HepG2 (cell line): ENCODE results near the gene ALS2CL. TPM values are rescaled to one million over a fixed set of nuclear protein-coding genes. Genes with fewer than 3 reads are reported as not detected.

Source experiments
- ATAC-seq: fragments of 200-7000 bp; cut with Tn5 transposase; 3 replicates; pipeline ENCODE4 v1.9.1; 2020; ENCODE audit warnings: mild to moderate bottlenecking, moderate library complexity
- BruUV-seq: library from RNA; stranded (reverse); fragments of 400-500 nt; replicated peaks from 2 replicates; lab custom pipeline; 2021; lab: Mats Ljungman, UMichigan
- CTCF ChIA-PET: fragments of 300-600 bp; formaldehyde crosslinking; extraction: SDS; loops from one replicate; lab custom pipeline; 2021; ENCODE audit warnings: low total read pairs, inconsistent platforms, low intra/inter-chr PET ratio; lab: Yijun Ruan, JAX
- POLR2A ChIA-PET: fragments of 350-600 bp; sonication (Branson Sonifier 250); formaldehyde crosslinking; loops from one replicate; lab custom pipeline; 2020; ENCODE audit warnings: antibody characterized with exemption, inconsistent platforms; lab: Yijun Ruan, JAX
- DNase-seq: peaks from one replicate; pipeline ENCODE4 v3.0.0-alpha.2; 2015; ENCODE audit warnings: low spot score
- FAIRE-seq: peaks from 3 replicates; lab custom pipeline; 2011; peaks lifted over from hg19 to GRCh38; lab: Jason Lieb, UNC
- H2AFZ ChIP-seq: one replicate; pipeline ENCODE4 v1.6.1; 2011; ENCODE audit warnings: low read length, inconsistent platforms
- H3K27ac ChIP-seq: fragments of 300-600 bp; 3 replicates; pipeline ENCODE4 v1.8.0; 2011; ENCODE audit warnings: mixed run types, mild to moderate bottlenecking, mixed read lengths, low read length, inconsistent platforms; ENCODE audit not compliant: insufficient read depth; ENCODE audit errors: extremely low read length
- H3K27me3 ChIP-seq, 2 experiments: fragments of 200-600 bp in 1 of 2; 2 replicates in 1 of 2; 3 replicates in 1 of 2; pipeline versions ENCODE4 v1.6.0 to v1.8.0; 2011; ENCODE audit warnings: low read length in 2 of 2, mild to moderate bottlenecking in 2 of 2, moderate library complexity in 2 of 2, inconsistent platforms in 1 of 2; ENCODE audit not compliant: insufficient read depth in 2 of 2, control insufficient read depth in 1 of 2
- H3K36me3 ChIP-seq, 2 experiments: fragments of 200-600 bp in 1 of 2; replicated peaks in 1 of 2; 2 replicates in 1 of 2; 3 replicates in 1 of 2; pipeline versions ENCODE4 v1.5.1 to v1.8.0; 2011; ENCODE audit warnings: low read length in 2 of 2, inconsistent platforms in 1 of 2; ENCODE audit not compliant: insufficient read depth in 2 of 2, control insufficient read depth in 1 of 2
- H3K4me1 ChIP-seq: 2 replicates; pipeline ENCODE4 v1.5.1; 2012; ENCODE audit warnings: low read length, inconsistent platforms; ENCODE audit not compliant: insufficient read depth
- H3K4me2 ChIP-seq: 2 replicates; pipeline ENCODE4 v1.6.0; 2011; ENCODE audit warnings: low read depth, low read length, inconsistent platforms
- H3K4me3 ChIP-seq, 3 experiments: fragments of 200-600 bp in 1 of 3; sonication (generic), shearing (Covaris generic) in 1 of 3; replicated peaks in 1 of 3; 2 replicates each; pipeline ENCODE4 v1.5.1; 2011 to 2016; ENCODE audit warnings: low read length in 3 of 3, inconsistent platforms in 2 of 3, low read depth in 2 of 3, mild to moderate bottlenecking in 2 of 3, control low read depth in 1 of 3, mixed read lengths in 1 of 3; ENCODE audit not compliant: insufficient read depth in 1 of 3
- H3K79me2 ChIP-seq: one replicate; pipeline ENCODE4 v1.6.1; 2011; ENCODE audit warnings: low read length, inconsistent platforms; ENCODE audit not compliant: insufficient read depth
- H3K9ac ChIP-seq: 2 replicates; pipeline ENCODE4 v1.6.0; 2011; ENCODE audit warnings: mild to moderate bottlenecking, low read depth, low read length, inconsistent platforms; ENCODE audit not compliant: insufficient read depth
- H3K9me3 ChIP-seq: 2 replicates; pipeline ENCODE4 v1.5.1; 2012; ENCODE audit warnings: mild to moderate bottlenecking, low read length
- H4K20me1 ChIP-seq: 2 replicates; pipeline ENCODE4 v1.6.0; 2011; ENCODE audit warnings: inconsistent platforms, mild to moderate bottlenecking, low read length, moderate library complexity; ENCODE audit not compliant: insufficient read depth
- HES4 ChIP-seq: sonication (generic); formaldehyde crosslinking; IDR thresholded peaks from 2 replicates; pipeline ENCODE4 v1.9.0; 2021; ENCODE audit warnings: mild to moderate bottlenecking, missing genetic modification reagents, borderline replicate concordance
- KDM1A ChIP-seq: IDR thresholded peaks from 2 replicates; pipeline ENCODE4 v1.6.1; 2016; ENCODE audit warnings: missing compliant biosample characterization
- KDM4B ChIP-seq: sonication (generic); formaldehyde crosslinking; IDR thresholded peaks from 2 replicates; pipeline ENCODE4 v1.4.0; 2020; ENCODE audit warnings: missing genetic modification reagents
- NR2F6 ChIP-seq, 2 experiments: IDR thresholded peaks; 2 replicates each; pipeline ENCODE4 v1.6.1; 2016; ENCODE audit warnings: antibody characterized with exemption in 1 of 2, mild to moderate bottlenecking in 1 of 2
- ZNF333 ChIP-seq: sonication (generic); formaldehyde crosslinking; IDR thresholded peaks from 2 replicates; pipeline ENCODE4 v1.4.0; 2020; ENCODE audit warnings: mild to moderate bottlenecking, missing genetic modification reagents, borderline replicate concordance
- ZNF883 ChIP-seq: sonication (generic); formaldehyde crosslinking; IDR thresholded peaks from 2 replicates; pipeline ENCODE4 v1.5.1; 2020; ENCODE audit warnings: mild to moderate bottlenecking, missing genetic modification reagents; ENCODE audit errors: not compliant biosample characterization
- ZSCAN25 ChIP-seq: sonication (generic); formaldehyde crosslinking; IDR thresholded peaks from 2 replicates; pipeline ENCODE4 v1.8.0; 2022; ENCODE audit warnings: mild to moderate bottlenecking, missing genetic modification reagents
- ZSCAN9 ChIP-seq: IDR thresholded peaks from 2 replicates; pipeline ENCODE4 v1.6.1; 2016; ENCODE audit warnings: borderline replicate concordance
- WGBS: methylation state at CpG from one replicate; pipeline ENCODE4 v1.1.6; 2017; ENCODE audit warnings: low lambda C conversion rate; 5-methylcytosine and 5-hydroxymethylcytosine counted together
- in situ Hi-C: cut with HindIII; loops from 2 replicates; pipeline ENCODE4 v1.10.0; 2017; ENCODE audit warnings: low pct_unique_long_range_greater_than_20kb; ENCODE audit not compliant: extremely low pct_ligation_motif_present
- intact Hi-C: fragments of 100-400 bp; cut with micrococcal nuclease; formaldehyde crosslinking; loops from one replicate; pipeline ENCODE4 v1.10.0; 2022; ENCODE audit not compliant: unreplicated experiment
- polyA plus RNA-seq, 8 experiments: library from polyadenylated mRNA; depleted of rRNA in 3 of 8; stranded (reverse) in 7 of 8; unstranded in 1 of 8; fragments of >200 nt; fragmentation: Illumina TruSeq in 4 of 8; extraction: Trizol in 4 of 8; gene quantifications; 2 replicates each; pipeline versions ENCODE4 v1.2.1 to v1.2.3, GENCODE V29; 2011 to 2016; ENCODE audit warnings: low read depth in 4 of 8, missing spikeins in 1 of 8, mixed read lengths in 1 of 8; ENCODE audit not compliant: insufficient read depth in 1 of 8
- total RNA-seq, 5 experiments: library from RNA; depleted of rRNA; stranded (reverse); fragments of >200 nt; fragmentation: Illumina TruSeq; extraction: Trizol; gene quantifications; 2 replicates each; pipeline ENCODE4 v1.2.3, GENCODE V29; 2016; ENCODE audit warnings: low read depth in 1 of 5
- TF ChIP-seq, protein P1 (sequence below): sonication (generic); formaldehyde crosslinking; IDR thresholded peaks from 2 replicates; pipeline ENCODE4 v1.4.0; 2020; ENCODE audit warnings: missing genetic modification reagents
- TF ChIP-seq, protein P2 (sequence below): IDR thresholded peaks from 2 replicates; pipeline ENCODE4 v1.6.1; 2016; ENCODE audit warnings: low read depth, missing genetic modification reagents, missing compliant biosample characterization

ALS2CL gene
- total and polyA plus RNA-seq, 2 of the 13 experiments (the other 11 are each of a cell fraction or from before 2014, with no cell fraction given): not detected

DNA sequence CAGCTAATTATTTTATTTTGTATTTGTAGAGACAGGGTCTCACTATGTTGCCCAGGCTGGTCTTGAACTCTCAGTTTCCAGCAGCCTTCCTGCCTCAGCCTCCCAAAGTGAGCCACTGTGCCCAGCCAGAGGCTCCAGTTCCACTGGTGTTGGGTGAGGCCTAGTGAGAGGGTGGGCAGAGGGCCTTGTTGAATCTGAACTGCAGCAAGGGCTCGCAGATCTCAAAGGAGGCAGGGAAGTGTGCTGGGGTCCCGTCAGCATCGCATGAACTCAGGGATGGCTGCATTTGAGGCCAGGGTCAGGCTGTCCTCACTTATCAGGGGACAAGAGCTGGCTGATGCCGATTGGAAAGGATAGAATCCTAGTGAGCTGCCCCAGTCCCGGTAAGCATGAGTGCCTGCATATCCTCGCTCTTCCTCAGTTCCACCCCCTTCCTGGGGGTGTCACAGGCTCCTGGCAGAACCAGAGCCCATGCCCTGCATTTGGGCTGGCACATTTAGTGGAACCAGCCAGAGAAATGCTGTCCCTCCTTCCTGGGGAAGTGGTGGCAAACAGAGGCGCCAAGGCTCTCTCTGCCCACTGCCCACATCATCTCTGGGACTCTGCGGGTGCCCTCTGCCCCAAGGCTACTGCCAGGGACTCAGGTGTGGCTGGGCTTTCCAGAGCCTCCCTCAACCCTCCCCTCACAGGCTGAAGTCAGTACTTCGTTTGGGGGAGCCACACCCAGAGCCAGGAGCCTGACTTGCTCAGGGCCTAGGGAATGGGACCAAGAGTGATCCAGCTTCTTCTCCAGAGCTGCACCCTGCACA, 24.1 kb downstream of the ALS2CL start:
- FAIRE-seq (no peak), DNase-seq (no peak), ATAC-seq (no peak)
- H3K9ac ChIP-seq: no peak overlapping the region
- 34% methylated on average over 4 of the region's 9 CpGs for WGBS
- H3K79me2 ChIP-seq: no peaks in the 10 kb centered on the region
- no peaks in the 10 kb centered on the region for H4K20me1 ChIP-seq
- H3K36me3 ChIP-seq: no peaks in the 10 kb centered on the region
- no peaks in the 10 kb centered on the region for H3K9me3 ChIP-seq
- no peak overlapping the region for H3K4me2 ChIP-seq
- no peak overlapping the region for H3K27ac ChIP-seq
- no peak overlapping the region for H3K4me3 ChIP-seq
- intact Hi-C loops (no loop called here), in situ Hi-C loops (loop anchor here (10.0 kb wide), 1 partner anchor 185 kb away; no protein-coding TSS in a partner anchor)
- ChIA-PET CTCF (no interaction called here), POLR2A (no interaction called here)
- no TSS peak for BruUV-seq
- no peaks in the 10 kb centered on the region for H3K4me1 ChIP-seq
- peaks cover 0 to 19% of the 10 kb centered on the region in 2 experiments; a peak in 3 of 5 replicates for H3K27me3 ChIP-seq
- no peak overlapping the region for H2AFZ ChIP-seq
- TF ChIP-seq ZSCAN25 (CRISPR knock-in tag): no peak

- H3K9ac ChIP-seq: no peak overlapping the region
- H3K4me3 ChIP-seq: no peak overlapping the region
- ChIA-PET POLR2A (no interaction called here), CTCF (no interaction called here)
- FAIRE-seq: no peak
- H3K4me1 ChIP-seq: no peaks in the 10 kb centered on the region
- peaks cover 1 to 20% of the 10 kb centered on the region in 2 experiments; a peak in 1 of 5 replicates for H3K27me3 ChIP-seq
- H3K27ac ChIP-seq: no peak overlapping the region
- H2AFZ ChIP-seq: no peak overlapping the region
- no peaks in the 10 kb centered on the region for H3K36me3 ChIP-seq
- WGBS: 4% methylated on average over 2 of the region's 2 CpGs
- intact Hi-C loops: no loop called here
- BruUV-seq: no TSS peak
- ATAC-seq: no peak
- H3K9me3 ChIP-seq: no peaks in the 10 kb centered on the region
- no peaks in the 10 kb centered on the region for H4K20me1 ChIP-seq
- H3K4me2 ChIP-seq: no peak overlapping the region
- in situ Hi-C loops: loop anchor here (10.0 kb wide), 1 partner anchor 184 kb away; no protein-coding TSS in a partner anchor
- H3K79me2 ChIP-seq: no peaks in the 10 kb centered on the region
- DNase-seq: no peak
- TF ChIP-seq ZNF883 (CRISPR knock-in tag): no peak
- TF ChIP-seq, protein P1, sequence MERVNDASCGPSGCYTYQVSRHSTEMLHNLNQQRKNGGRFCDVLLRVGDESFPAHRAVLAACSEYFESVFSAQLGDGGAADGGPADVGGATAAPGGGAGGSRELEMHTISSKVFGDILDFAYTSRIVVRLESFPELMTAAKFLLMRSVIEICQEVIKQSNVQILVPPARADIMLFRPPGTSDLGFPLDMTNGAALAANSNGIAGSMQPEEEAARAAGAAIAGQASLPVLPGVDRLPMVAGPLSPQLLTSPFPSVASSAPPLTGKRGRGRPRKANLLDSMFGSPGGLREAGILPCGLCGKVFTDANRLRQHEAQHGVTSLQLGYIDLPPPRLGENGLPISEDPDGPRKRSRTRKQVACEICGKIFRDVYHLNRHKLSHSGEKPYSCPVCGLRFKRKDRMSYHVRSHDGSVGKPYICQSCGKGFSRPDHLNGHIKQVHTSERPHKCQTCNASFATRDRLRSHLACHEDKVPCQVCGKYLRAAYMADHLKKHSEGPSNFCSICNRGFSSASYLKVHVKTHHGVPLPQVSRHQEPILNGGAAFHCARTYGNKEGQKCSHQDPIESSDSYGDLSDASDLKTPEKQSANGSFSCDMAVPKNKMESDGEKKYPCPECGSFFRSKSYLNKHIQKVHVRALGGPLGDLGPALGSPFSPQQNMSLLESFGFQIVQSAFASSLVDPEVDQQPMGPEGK (CRISPR knock-in tag): no peak
- no peak for TF ChIP-seq KDM4B (CRISPR knock-in tag)
- TF ChIP-seq HES4 (CRISPR knock-in tag): no peak
- TF ChIP-seq KDM1A (CRISPR knock-in tag): no peak
- TF ChIP-seq NR2F6 (IDR thresholded peaks at IDR 0.05): no peak
- TF ChIP-seq NR2F6 (CRISPR knock-in tag; IDR thresholded peaks at IDR 0.05): no peak
- no peak for TF ChIP-seq ZNF333 (CRISPR knock-in tag)
- TF ChIP-seq ZSCAN9 (CRISPR knock-in tag): no peak
- TF ChIP-seq, protein P2, sequence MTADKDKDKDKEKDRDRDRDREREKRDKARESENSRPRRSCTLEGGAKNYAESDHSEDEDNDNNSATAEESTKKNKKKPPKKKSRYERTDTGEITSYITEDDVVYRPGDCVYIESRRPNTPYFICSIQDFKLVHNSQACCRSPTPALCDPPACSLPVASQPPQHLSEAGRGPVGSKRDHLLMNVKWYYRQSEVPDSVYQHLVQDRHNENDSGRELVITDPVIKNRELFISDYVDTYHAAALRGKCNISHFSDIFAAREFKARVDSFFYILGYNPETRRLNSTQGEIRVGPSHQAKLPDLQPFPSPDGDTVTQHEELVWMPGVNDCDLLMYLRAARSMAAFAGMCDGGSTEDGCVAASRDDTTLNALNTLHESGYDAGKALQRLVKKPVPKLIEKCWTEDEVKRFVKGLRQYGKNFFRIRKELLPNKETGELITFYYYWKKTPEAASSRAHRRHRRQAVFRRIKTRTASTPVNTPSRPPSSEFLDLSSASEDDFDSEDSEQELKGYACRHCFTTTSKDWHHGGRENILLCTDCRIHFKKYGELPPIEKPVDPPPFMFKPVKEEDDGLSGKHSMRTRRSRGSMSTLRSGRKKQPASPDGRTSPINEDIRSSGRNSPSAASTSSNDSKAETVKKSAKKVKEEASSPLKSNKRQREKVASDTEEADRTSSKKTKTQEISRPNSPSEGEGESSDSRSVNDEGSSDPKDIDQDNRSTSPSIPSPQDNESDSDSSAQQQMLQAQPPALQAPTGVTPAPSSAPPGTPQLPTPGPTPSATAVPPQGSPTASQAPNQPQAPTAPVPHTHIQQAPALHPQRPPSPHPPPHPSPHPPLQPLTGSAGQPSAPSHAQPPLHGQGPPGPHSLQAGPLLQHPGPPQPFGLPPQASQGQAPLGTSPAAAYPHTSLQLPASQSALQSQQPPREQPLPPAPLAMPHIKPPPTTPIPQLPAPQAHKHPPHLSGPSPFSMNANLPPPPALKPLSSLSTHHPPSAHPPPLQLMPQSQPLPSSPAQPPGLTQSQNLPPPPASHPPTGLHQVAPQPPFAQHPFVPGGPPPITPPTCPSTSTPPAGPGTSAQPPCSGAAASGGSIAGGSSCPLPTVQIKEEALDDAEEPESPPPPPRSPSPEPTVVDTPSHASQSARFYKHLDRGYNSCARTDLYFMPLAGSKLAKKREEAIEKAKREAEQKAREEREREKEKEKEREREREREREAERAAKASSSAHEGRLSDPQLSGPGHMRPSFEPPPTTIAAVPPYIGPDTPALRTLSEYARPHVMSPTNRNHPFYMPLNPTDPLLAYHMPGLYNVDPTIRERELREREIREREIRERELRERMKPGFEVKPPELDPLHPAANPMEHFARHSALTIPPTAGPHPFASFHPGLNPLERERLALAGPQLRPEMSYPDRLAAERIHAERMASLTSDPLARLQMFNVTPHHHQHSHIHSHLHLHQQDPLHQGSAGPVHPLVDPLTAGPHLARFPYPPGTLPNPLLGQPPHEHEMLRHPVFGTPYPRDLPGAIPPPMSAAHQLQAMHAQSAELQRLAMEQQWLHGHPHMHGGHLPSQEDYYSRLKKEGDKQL (CRISPR knock-in tag): no peak
Measured at GRCh38 chr3:46668591-46668990, 24.9 kb downstream of the ALS2CL start.
